GM12864 (cell line): ENCODE data around the gene ANTXR1.

Source experiments
- DNase-seq: peaks from one replicate; pipeline ENCODE4 v3.0.0-alpha.2; 2011; ENCODE audit warnings: low read depth
- H3K4me3 ChIP-seq: 2 replicates; pipeline ENCODE4 v1.5.1; 2011; ENCODE audit warnings: mild to moderate bottlenecking, low read depth, low read length, control low read depth
- CTCF ChIP-seq: IDR thresholded peaks from 2 replicates; pipeline ENCODE4 v1.5.1; 2011; ENCODE audit warnings: low read depth, mild to moderate bottlenecking, moderate library complexity, low read length, control low read depth, inconsistent platforms; ENCODE audit errors: missing control alignments

The ANTXR1 gene

DNA sequence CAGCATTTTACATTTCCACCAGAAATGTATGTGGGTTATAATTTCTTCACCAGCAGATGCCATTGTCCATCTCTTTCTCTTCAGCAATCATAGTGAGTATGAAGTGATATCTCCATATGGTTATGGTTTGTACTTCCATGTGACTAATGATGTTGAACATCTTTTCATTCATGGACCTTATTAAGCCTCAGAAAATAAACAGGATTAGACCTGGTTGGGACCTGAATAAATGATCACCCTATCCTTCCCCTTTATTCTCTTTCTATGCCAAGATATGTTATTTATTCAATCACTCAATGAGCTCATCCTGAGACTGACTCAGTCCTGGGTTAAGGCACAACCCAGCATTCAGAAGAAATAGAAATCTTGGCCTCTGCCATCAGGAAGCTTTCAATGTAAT, 86.6 kb downstream of the ANTXR1 start:
- no peak for TF ChIP-seq CTCF
- no peak overlapping the region for H3K4me3 ChIP-seq
- no peak for DNase-seq

GRCh38 chr2:69100220-69100723, 87.3 kb downstream of the ANTXR1 start:
- TF ChIP-seq CTCF, result no peak
- H3K4me3 ChIP-seq, result no peak overlapping the region
- DNase-seq, result no peak

- no peak for DNase-seq
- no peak for TF ChIP-seq CTCF
- no peak overlapping the region for H3K4me3 ChIP-seq
Measured at GRCh38 chr2:69102041-69102593, 89.1 kb downstream of the ANTXR1 start.

GRCh38 chr2:69103419-69103818, 90.4 kb downstream of the ANTXR1 start:
- no peak overlapping the region for H3K4me3 ChIP-seq
- no peak for TF ChIP-seq CTCF
- DNase-seq, result no peak

- DNase-seq, result no peak
- TF ChIP-seq CTCF, result no peak
- no peak overlapping the region for H3K4me3 ChIP-seq
Measured at GRCh38 chr2:69104261-69104660, 91.3 kb downstream of the ANTXR1 start.

GRCh38 chr2:69109255-69109654, 96.3 kb downstream of the ANTXR1 start:
- DNase-seq, result no peak
- H3K4me3 ChIP-seq, result no peak overlapping the region
- no peak for TF ChIP-seq CTCF

DNA sequence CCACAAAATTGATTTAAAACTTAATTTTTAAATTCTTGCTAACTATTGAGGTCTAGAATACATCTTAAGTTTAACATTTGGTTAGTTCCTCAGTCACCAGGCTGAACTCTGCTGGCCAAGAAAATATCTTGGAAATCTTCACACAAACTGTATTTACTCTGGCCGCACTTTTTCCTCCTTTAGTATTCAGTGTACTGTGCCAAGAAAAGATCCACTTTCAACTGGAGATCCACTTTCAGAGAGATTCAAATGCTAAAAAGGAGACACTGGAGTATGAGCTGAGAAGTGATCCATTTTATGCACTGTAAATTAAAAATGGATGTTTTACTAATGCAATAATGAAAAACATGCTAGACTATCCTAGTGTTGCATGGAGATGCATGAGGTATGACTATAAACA, 98.1 kb downstream of the ANTXR1 start:
- no peak for DNase-seq
- no peak overlapping the region for H3K4me3 ChIP-seq
- no peak for TF ChIP-seq CTCF
